Measurements from ENCODE around the gene KCNH3. TPM values are rescaled to one million over a fixed set of nuclear protein-coding genes. Genes with fewer than 3 reads are reported as not detected.
"Not testable (repeated sequence)": the region's sequence is repeated elsewhere in the genome, so short reads cannot be mapped to it uniquely, and the experiment has no call there.

KCNH3 gene
- total and polyA plus RNA-seq, 8 donors, result 0.55 to 3.2 (median 1.2) TPM

DNA sequence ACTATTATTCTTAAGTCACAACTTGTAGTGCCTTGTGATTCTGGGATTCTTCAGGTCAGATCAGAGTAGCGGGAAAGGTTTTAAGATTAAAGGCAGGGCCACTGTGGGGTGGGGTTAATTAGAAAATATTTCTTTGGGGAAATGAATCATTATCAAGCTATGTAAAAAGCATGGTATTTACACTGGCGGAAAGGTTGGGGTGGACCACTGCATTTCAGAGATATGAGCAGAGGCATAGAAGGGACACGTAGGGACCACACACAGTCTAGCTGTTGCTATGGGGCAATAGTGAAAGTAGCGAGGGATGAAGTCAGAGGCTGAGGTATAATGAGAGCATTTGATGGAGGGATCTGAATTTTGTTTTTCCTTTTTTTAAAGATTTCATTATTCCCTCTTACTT lies 31.7 kb upstream of the KCNH3 start:
- Histone ChIP-seq H3K27ac (no peak overlapping the region), H3K9me3 (no peaks in the 10 kb centered on the region), H3K4me1 (no peaks in the 10 kb centered on the region), H3K4me3 (no peak overlapping the region), H3K27me3 (no peaks in the 10 kb centered on the region), H3K36me3 (no peaks in the 10 kb centered on the region)
- no peak for ATAC-seq
- intact Hi-C loops (cut with DNase I), result no loop called here
- TF ChIP-seq, protein P1, sequence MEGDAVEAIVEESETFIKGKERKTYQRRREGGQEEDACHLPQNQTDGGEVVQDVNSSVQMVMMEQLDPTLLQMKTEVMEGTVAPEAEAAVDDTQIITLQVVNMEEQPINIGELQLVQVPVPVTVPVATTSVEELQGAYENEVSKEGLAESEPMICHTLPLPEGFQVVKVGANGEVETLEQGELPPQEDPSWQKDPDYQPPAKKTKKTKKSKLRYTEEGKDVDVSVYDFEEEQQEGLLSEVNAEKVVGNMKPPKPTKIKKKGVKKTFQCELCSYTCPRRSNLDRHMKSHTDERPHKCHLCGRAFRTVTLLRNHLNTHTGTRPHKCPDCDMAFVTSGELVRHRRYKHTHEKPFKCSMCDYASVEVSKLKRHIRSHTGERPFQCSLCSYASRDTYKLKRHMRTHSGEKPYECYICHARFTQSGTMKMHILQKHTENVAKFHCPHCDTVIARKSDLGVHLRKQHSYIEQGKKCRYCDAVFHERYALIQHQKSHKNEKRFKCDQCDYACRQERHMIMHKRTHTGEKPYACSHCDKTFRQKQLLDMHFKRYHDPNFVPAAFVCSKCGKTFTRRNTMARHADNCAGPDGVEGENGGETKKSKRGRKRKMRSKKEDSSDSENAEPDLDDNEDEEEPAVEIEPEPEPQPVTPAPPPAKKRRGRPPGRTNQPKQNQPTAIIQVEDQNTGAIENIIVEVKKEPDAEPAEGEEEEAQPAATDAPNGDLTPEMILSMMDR (IDR thresholded peaks at IDR 0.05), result no peak
- WGBS, 2 donors, result 95 to 96% methylated on average over 4 of the region's 4 CpGs
- DNase-seq, result no peak
- FAIRE-seq, result no peak

DNA sequence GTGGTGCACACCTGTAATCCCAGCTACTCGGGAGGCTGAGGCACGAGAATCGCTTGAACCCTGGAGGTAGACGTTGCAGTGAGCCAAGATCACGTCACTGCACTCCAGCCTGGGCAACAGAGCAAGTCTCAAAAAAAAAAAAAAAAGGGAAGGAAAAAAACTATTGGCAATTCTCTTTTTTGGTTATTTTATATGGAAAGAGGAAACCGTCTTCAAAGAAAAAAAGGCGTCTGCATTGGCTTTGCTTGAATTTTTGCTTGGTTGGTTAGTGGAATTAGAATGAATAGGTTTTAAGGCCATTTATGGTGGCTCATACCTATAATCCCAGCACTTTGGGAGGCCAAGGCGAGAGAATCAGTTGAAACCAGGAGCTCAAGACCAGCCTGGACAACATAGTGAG lies 29.1 kb upstream of the KCNH3 start:
- not testable (repeated sequence) for DNase-seq, H3K36me3 ChIP-seq, H3K4me1 ChIP-seq, ATAC-seq, H3K4me3 ChIP-seq, FAIRE-seq, H3K9me3 ChIP-seq, H3K27me3 ChIP-seq, H3K27ac ChIP-seq
- intact Hi-C loops (cut with DNase I), result loop anchor here (5.0 to 10.0 kb wide), 2 partner anchors 152 to 165 kb away; partner anchors contain the start of gene DNAJC22 (in 1 of the 3)
- WGBS, 2 donors, result 93% methylated on average over 8 of the region's 8 CpGs

DNA sequence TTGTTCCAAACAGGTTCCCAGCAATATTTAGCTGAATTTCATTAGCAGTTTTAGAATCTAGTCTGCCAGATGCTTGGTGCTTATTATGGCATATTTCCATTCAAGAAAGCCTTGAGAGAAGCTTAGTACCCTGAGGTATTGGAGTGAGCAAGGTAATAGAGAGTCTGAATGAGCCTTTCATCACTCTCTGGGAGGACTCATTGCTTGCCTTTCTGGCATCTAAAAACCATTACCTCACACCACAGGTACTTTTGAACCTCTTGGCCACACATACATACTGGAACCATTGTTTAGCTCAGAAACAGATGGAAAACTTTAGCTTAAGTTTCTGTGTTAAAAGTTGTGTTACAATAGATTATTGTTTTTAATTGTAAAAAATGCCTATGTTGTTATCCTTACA lies 27.4 kb upstream of the KCNH3 start:
- H3K9me3 ChIP-seq, result no peaks in the 10 kb centered on the region
- FAIRE-seq (no peak), ATAC-seq (peak in 1 of 4 donors; percentile 37), DNase-seq (no peak)
- intact Hi-C loops (cut with DNase I), result loop anchor here (5.0 to 10.0 kb wide), 2 partner anchors 154 to 167 kb away; partner anchors contain the start of gene DNAJC22 (in 1 of the 3)
- no peak overlapping the region for H3K4me3 ChIP-seq
- H3K4me1 ChIP-seq, result peaks cover 0 to 3% (median 0%) of the 10 kb centered on the region in 3 donors
- no peaks in the 10 kb centered on the region for H3K36me3 ChIP-seq
- TF ChIP-seq, protein P1 (IDR thresholded peaks at IDR 0.05), result no peak
- no peaks in the 10 kb centered on the region for H3K27me3 ChIP-seq
- H3K27ac ChIP-seq, result no peak overlapping the region

DNA sequence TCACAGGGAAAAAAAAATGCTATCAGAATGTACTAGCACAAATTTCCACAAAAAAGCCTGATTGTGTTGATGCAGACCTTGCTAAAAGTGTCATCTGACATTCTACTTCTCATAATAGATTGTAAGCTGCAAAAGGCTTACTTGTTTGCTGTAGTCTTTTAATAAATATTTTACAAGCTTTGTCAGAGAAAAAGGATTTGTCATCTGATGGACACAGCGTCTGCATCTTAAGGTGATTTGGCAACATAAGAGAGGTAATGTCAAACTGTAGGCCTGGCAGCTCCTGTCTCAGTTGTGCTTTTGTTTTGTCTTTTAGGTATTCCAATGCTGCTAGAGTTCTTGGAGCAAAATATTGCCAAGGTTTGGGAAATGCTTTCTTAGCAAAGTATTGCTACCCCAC lies 26.3 kb upstream of the KCNH3 start:
- Histone ChIP-seq H3K4me3 (no peak overlapping the region), H3K4me1 (peaks cover 0 to 3% (median 0%) of the 10 kb centered on the region in 3 donors), H3K27me3 (no peaks in the 10 kb centered on the region), H3K36me3 (no peaks in the 10 kb centered on the region), H3K27ac (no peak overlapping the region), H3K9me3 (no peaks in the 10 kb centered on the region)
- 63 to 70% methylated on average over 1 of the region's 1 CpG for WGBS, 2 donors
- ATAC-seq (no peak), FAIRE-seq (no peak), DNase-seq (no peak)
- intact Hi-C loops (cut with DNase I), result loop anchor here (5.0 to 10.0 kb wide), 2 partner anchors 155 to 168 kb away; partner anchors contain the start of gene DNAJC22 (in 1 of the 3)
- TF ChIP-seq, protein P1 (IDR thresholded peaks at IDR 0.05), result no peak

DNA sequence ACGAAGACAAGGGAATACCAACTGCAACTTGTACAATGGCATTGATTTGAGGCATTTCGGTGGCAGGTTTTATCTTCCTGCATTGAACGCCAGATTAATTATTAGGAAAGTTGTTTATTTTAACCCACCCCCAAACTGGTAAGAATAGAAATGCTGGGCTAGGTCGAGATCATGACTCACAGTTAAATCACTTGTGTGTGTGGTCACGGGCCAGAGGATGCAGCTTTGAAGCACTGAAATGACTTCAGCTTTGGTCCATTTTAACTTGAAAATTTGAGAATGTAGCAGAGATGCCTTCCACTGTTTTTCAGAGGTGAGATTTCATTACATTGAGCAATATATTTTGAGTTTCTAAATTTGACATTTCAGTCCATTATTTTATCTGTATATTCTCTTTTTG lies 23.6 kb upstream of the KCNH3 start:
- WGBS, 2 donors, result 44 to 47% methylated on average over 5 of the region's 5 CpGs
- Histone ChIP-seq H3K27me3 (no peaks in the 10 kb centered on the region), H3K4me3 (no peak overlapping the region), H3K9me3 (no peaks in the 10 kb centered on the region), H3K27ac (no peak overlapping the region), H3K36me3 (no peaks in the 10 kb centered on the region), H3K4me1 (peaks cover 0 to 3% (median 0%) of the 10 kb centered on the region in 3 donors)
- intact Hi-C loops (cut with DNase I), result loop anchor here in 1 of 3 donors (10.0 kb wide), 1 partner anchor 170 kb away; the partner anchor contains the start of gene DNAJC22
- ATAC-seq, result peak in 2 of 4 donors; percentile 30 to 67
- TF ChIP-seq, protein P1 (IDR thresholded peaks at IDR 0.05), result no peak
- no peak for DNase-seq
- no peak for FAIRE-seq
